HG03135 (cell line): ENCODE measurements around the gene PDE4B.
"Not testable (repeated sequence)": the region's sequence is repeated elsewhere in the genome, so short reads cannot be mapped to it uniquely, and the experiment has no call there.

ENCODE experiments used
- ATAC-seq: cut with Tn5 transposase; IDR thresholded peaks from one replicate; pipeline ENCODE4 v1.9.1; 2021; ENCODE audit warnings: mild to moderate bottlenecking, moderate library complexity; ENCODE audit not compliant: unreplicated experiment

Gene PDE4B

GRCh38 chr1:66108624-66109023, 315.9 kb downstream of the PDE4B start:
- ATAC-seq, result no peak

- no peak for ATAC-seq
Observed at GRCh38 chr1:66112744-66113400, 320.2 kb downstream of the PDE4B start.

GRCh38 chr1:66119148-66119547, 326.5 kb downstream of the PDE4B start:
- no peak for ATAC-seq

- ATAC-seq, result no peak
Observed at GRCh38 chr1:66124670-66125069, 332.0 kb downstream of the PDE4B start.

GRCh38 chr1:66128641-66129040, 335.9 kb downstream of the PDE4B start:
- not testable (repeated sequence) for ATAC-seq

- no peak for ATAC-seq
Observed at GRCh38 chr1:66132324-66132723, 339.6 kb downstream of the PDE4B start.

GRCh38 chr1:66134004-66134403, 341.3 kb downstream of the PDE4B start:
- no peak for ATAC-seq

- ATAC-seq, result no peak
Observed at GRCh38 chr1:66135161-66135560, 342.5 kb downstream of the PDE4B start.

- ATAC-seq, result not testable (repeated sequence)
Observed at GRCh38 chr1:66136423-66136822, 343.7 kb downstream of the PDE4B start.

- ATAC-seq, result no peak
Observed at GRCh38 chr1:66137235-66137634, 344.5 kb downstream of the PDE4B start.

- ATAC-seq, result no peak
Observed at GRCh38 chr1:66138613-66139012, 345.9 kb downstream of the PDE4B start.

- ATAC-seq, result no peak
Observed at GRCh38 chr1:66140072-66140471, 347.4 kb downstream of the PDE4B start.

GRCh38 chr1:66143651-66144050, 351.0 kb downstream of the PDE4B start:
- ATAC-seq, result no peak

- no peak for ATAC-seq
Observed at GRCh38 chr1:66147226-66147835, 354.6 kb downstream of the PDE4B start.

GRCh38 chr1:66152034-66152433, 359.3 kb downstream of the PDE4B start:
- no peak for ATAC-seq

GRCh38 chr1:66154394-66154793, 361.7 kb downstream of the PDE4B start:
- no peak for ATAC-seq

GRCh38 chr1:66156144-66156543, 363.4 kb downstream of the PDE4B start:
- ATAC-seq, result no peak

- no peak for ATAC-seq
Observed at GRCh38 chr1:66159800-66160199, 367.1 kb downstream of the PDE4B start.

- ATAC-seq, result no peak
Observed at GRCh38 chr1:66160719-66161118, 368.0 kb downstream of the PDE4B start.

- no peak for ATAC-seq
Observed at GRCh38 chr1:66166753-66167152, 374.1 kb downstream of the PDE4B start.

GRCh38 chr1:66167267-66167666, 374.6 kb downstream of the PDE4B start:
- no peak for ATAC-seq

GRCh38 chr1:66168467-66168887, 375.8 kb downstream of the PDE4B start:
- no peak for ATAC-seq
